ENCODE data around the gene CEP68. TPM values are rescaled to one million over a fixed set of nuclear protein-coding genes. Genes with fewer than 3 reads are reported as not detected.

CEP68 gene
- total and polyA plus RNA-seq, 2 donors (not counting 1 experiment from before 2014, with no cell fraction given), result 8.5 to 12.7 TPM

GRCh38 chr2:65026154-65026553 is 30.1 kb upstream of the CEP68 start:
- Histone ChIP-seq H3K36me3 (ENCODE audit: control insufficient read depth, insufficient read depth, low read length) (no peaks in the 10 kb centered on the region), H3K79me2 (ENCODE audit: control insufficient read depth, insufficient read depth, low read length) (no peaks in the 10 kb centered on the region), H3K4me1 (ENCODE audit: control insufficient read depth, extremely low read depth, insufficient read depth, low read length) (no peaks in the 10 kb centered on the region), H3K9me3 (ENCODE audit: control insufficient read depth, insufficient read depth, low read depth, low read length) (no peaks in the 10 kb centered on the region), H3K9ac (ENCODE audit: insufficient read depth, low read length) (no peak overlapping the region), H2AFZ (ENCODE audit: low read length) (no peak overlapping the region), H3K27ac (ENCODE audit: insufficient read depth, low read length) (no peak overlapping the region), H4K20me1 (ENCODE audit: control insufficient read depth, extremely low read depth, insufficient read depth, low read length) (no peaks in the 10 kb centered on the region), H3K4me2 (ENCODE audit: extremely low read depth, insufficient read depth, low read length) (no peak overlapping the region), H3K27me3 (ENCODE audit: control insufficient read depth, insufficient read depth, low read length) (no peaks in the 10 kb centered on the region), H3K4me3 (replicated peaks in 1 of 4; ENCODE audit: control extremely low read depth in 1 of 4, insufficient read depth in 1 of 4, low read depth in 3 of 4, low read length in 4 of 4) (no peak overlapping the region)
- no peak for DNase-seq (ENCODE audit: low read depth in 2 of 2)
- TF ChIP-seq EZH2 (IDR thresholded peaks at IDR 0.05; ENCODE audit: low read length, missing control alignments) (no peak), CTCF (conservative IDR thresholded peaks at IDR 0.05 in 1 of 2, IDR thresholded peaks at IDR 0.05 in 1 of 2; ENCODE audit: low read depth in 1 of 2, low read length in 2 of 2) (no peak)

- Histone ChIP-seq H3K9ac (ENCODE audit: insufficient read depth, low read length) (no peak overlapping the region), H3K4me2 (ENCODE audit: extremely low read depth, insufficient read depth, low read length) (no peak overlapping the region), H2AFZ (ENCODE audit: low read length) (no peak overlapping the region), H3K4me1 (ENCODE audit: control insufficient read depth, extremely low read depth, insufficient read depth, low read length) (no peaks in the 10 kb centered on the region), H3K27me3 (ENCODE audit: control insufficient read depth, insufficient read depth, low read length) (peaks cover 2% of the 10 kb centered on the region), H4K20me1 (ENCODE audit: control insufficient read depth, extremely low read depth, insufficient read depth, low read length) (no peaks in the 10 kb centered on the region), H3K9me3 (ENCODE audit: control insufficient read depth, insufficient read depth, low read depth, low read length) (no peaks in the 10 kb centered on the region), H3K27ac (ENCODE audit: insufficient read depth, low read length) (no peak overlapping the region), H3K79me2 (ENCODE audit: control insufficient read depth, insufficient read depth, low read length) (no peaks in the 10 kb centered on the region), H3K36me3 (ENCODE audit: control insufficient read depth, insufficient read depth, low read length) (no peaks in the 10 kb centered on the region), H3K4me3 (replicated peaks in 1 of 4; ENCODE audit: control extremely low read depth in 1 of 4, insufficient read depth in 1 of 4, low read depth in 3 of 4, low read length in 4 of 4) (no peak overlapping the region)
- no peak for DNase-seq (ENCODE audit: low read depth in 2 of 2)
- TF ChIP-seq EZH2 (IDR thresholded peaks at IDR 0.05; ENCODE audit: low read length, missing control alignments) (no peak), CTCF (conservative IDR thresholded peaks at IDR 0.05 in 1 of 2, IDR thresholded peaks at IDR 0.05 in 1 of 2; ENCODE audit: low read depth in 1 of 2, low read length in 2 of 2) (no peak)
Measured at GRCh38 chr2:65026704-65027464, 29.3 kb upstream of the CEP68 start.

- no peaks in the 10 kb centered on the region for H3K9me3 ChIP-seq (ENCODE audit: control insufficient read depth, insufficient read depth, low read depth, low read length)
- no peaks in the 10 kb centered on the region for H4K20me1 ChIP-seq (ENCODE audit: control insufficient read depth, extremely low read depth, insufficient read depth, low read length)
- H3K4me1 ChIP-seq (ENCODE audit: control insufficient read depth, extremely low read depth, insufficient read depth, low read length), result no peaks in the 10 kb centered on the region
- H3K36me3 ChIP-seq (ENCODE audit: control insufficient read depth, insufficient read depth, low read length), result no peaks in the 10 kb centered on the region
- H3K27ac ChIP-seq (ENCODE audit: insufficient read depth, low read length), result no peak overlapping the region
- H3K79me2 ChIP-seq (ENCODE audit: control insufficient read depth, insufficient read depth, low read length), result no peaks in the 10 kb centered on the region
- H3K27me3 ChIP-seq (ENCODE audit: control insufficient read depth, insufficient read depth, low read length), result peaks cover 2% of the 10 kb centered on the region
- no peak overlapping the region for H3K4me2 ChIP-seq (ENCODE audit: extremely low read depth, insufficient read depth, low read length)
- no peak overlapping the region for H3K9ac ChIP-seq (ENCODE audit: insufficient read depth, low read length)
- TF ChIP-seq CTCF (conservative IDR thresholded peaks at IDR 0.05 in 1 of 2, IDR thresholded peaks at IDR 0.05 in 1 of 2; ENCODE audit: low read depth in 1 of 2, low read length in 2 of 2), result no peak
- no peak for TF ChIP-seq EZH2 (IDR thresholded peaks at IDR 0.05; ENCODE audit: low read length, missing control alignments)
- H2AFZ ChIP-seq (ENCODE audit: low read length), result no peak overlapping the region
- DNase-seq (ENCODE audit: low read depth in 2 of 2), result no peak
- no peak overlapping the region for H3K4me3 ChIP-seq (replicated peaks in 1 of 4; ENCODE audit: control extremely low read depth in 1 of 4, insufficient read depth in 1 of 4, low read depth in 3 of 4, low read length in 4 of 4)
Measured at GRCh38 chr2:65027616-65028244, 28.5 kb upstream of the CEP68 start.
